Activated CD8-positive, alpha-beta memory T cell treated with anti-CD3 and anti-CD28 coated beads for 1 hour (primary cell): ENCODE results near the gene APOH.

Source experiments
- DNase-seq, 2 donors: peaks; one replicate each; pipeline ENCODE4 v3.0.0-alpha.2; 2020; ENCODE audit warnings: low read depth in 1 of 2; ENCODE audit errors: extremely low read depth in 1 of 2

Gene APOH

DNA sequence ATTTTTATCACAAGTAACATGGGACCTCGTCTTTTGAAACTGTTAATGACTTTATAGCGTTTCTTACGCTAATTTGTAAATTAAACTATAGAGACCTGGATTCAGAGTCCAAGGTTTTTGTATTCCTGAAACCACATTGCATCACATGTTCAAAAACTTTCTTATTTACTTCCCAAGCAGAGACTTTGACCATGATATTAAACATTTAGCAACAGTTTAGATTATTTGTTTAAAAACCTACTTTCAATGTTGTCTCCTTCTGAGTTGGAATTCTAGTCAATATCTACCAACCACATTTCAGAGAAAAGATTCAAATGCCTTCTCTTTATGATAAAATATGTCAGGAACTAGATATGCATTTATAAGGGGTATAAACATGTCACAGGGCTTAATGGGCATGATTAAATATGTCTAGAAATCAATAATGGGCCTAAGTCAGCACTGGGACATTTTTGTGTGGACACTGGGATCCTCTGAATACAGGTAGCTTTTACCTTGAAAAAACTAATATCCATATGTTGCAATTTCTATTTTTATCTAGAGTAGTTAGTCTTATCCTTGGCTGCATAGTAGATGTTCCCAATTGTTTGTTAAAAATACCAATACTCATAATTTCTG, 6.3 kb upstream of the APOH start:
- DNase-seq = no peak

DNA sequence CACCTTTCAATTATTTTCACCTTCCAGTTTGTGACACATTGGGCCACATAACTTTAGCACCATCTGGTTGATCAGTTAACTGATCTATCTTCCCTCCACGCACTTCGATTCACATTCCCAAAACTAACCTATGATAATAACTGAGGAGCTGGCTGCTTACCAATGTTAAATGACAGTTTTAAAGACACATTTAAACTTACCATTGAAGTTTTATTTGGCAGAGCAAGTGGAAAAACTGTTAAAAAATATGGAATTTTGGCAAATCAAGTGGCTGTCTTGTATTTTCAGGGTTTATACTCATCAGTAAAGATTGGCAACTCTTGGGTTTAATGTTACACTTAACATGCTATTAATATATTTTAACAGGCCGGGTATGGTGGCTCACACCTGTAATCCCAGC, 5.4 kb upstream of the APOH start:
- no peak for DNase-seq

DNA sequence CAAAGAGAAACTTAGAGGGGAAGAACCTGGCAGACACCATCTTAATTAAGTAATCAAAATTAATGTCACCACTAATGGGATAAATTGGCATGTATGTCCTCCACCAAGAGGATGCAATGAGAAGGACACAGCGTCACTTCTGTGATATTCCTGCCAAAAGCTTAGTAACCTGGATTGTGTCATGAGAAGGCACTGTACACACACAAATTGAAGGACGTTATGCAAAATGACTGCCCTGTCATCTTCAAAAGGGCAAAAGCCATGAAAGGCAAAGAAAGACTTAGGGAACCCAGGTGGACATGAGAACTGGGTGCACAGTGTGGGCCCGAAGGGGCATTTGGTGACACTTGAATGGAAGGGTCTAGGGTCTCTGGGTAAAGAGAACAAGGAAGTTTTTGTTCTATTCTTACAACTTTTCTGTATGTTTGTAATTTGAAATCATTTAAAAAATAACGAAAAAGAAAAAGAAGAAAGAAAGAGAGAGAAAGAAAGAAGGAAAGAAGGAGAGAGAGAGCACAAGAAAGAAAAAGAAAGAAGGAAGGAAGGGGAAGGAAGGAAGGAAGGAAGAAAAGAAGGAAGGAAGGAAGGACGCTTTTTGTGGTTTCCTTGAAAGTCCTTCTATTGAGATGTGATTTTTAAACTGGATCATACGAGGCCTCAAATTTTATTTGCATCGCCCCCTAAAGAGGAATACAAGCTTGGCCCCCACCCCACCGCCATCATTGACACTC, 4.0 kb upstream of the APOH start:
- DNase-seq = no peak

DNA sequence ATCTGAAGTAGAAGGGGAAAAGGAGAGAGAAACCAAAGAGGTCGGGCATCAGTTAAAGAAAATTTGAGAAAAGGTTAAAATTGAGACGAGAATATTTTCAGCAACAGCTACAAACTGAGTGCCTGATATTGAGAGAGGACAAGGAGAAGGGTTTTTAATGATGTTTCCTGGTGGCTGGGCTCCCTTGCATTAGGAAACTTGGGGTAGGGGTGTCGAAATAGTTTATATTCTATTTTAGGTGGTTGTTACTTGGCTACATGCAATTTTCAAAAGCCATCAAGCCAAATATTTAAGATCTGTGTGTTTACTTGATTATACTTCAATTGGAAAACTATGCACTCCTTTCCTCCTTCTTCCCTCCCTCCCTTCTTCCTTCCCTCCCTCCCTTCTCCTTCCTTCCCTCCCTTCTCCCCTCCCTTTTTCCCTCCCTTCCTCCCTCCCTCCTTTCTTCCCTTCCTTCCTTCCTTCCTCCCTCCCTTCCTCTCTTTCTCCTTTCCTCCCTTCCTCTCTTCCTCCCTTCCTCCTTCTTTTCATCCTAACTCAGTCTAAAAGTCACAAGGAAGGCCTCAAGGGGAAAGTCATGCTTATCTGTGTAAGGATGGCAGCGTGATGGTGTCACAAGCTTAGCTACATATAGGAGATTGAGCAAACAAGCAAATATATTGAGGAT, 1.8 kb upstream of the APOH start:
- no peak for DNase-seq

DNA sequence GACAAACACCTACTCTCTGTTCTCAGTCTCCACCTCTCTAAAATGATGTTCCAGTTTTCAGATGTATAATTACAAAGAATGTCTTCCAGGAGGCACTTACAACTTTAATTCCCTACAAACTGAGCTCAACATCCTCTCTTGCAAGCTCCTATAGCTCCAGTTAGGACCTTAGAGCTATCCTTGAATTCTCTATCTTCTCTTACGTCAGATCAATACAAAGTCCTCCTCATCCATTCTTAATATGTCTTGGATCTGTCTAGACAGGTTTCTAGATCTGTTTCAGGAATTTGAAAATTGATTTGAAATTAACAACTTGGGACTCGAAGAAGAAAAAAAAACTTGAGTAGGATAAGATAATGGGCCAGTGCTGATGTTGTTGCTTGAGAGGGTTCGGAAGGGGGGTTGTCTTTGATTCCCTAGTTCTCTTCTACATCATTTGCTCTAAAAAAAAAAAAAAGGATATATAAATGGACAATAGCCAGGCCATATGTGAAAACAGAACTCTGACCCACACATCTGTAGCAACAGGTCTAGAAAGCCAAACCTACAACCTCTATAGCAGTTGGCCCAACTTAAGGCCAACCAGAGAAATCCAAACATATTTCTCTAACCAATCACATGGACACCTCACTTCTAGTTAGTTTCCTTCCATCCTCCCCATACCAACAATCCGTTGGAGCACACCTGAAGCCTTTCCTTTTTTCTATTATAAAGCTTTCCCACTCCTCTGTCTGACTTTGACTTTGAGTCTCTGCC, 746 bp upstream of the APOH start:
- DNase-seq = no peak

DNA sequence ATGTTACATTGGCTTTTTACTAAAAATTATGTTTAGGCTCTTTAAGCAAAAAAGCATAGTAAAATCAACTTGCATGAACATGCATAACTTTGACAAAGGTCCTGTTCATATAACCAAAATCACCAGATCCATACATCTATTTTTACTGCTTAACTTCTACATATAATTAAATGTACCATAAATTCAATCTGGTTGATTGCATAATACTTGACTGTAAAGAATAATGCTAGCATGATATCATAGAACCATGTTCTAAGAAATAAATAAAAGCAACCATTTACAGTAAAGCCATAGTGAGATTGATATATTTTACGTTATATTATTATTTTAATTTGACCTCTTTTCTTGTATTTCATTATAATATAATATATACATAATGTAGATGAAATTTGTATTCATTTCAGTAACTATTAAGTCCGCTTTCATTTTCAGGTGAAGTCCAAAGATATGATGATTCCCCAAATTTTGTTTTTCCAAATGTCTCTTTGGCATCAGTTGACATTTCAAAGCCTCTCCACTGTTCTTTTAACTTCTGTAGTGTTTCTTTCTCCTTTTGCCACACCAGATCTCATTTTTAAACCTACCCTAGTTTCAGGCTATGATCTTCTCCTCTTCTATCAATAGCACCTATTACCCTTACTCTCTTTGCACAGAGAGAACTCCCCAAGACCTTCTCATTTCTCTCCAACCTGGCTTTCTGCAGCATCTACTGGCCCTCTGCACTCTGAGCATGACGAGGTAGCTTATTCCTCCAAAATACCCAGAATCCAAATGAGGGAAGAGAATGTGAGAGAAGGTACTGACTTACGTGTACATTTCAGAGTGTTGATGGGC, 1.8 kb downstream of the APOH start:
- no peak for DNase-seq

DNA sequence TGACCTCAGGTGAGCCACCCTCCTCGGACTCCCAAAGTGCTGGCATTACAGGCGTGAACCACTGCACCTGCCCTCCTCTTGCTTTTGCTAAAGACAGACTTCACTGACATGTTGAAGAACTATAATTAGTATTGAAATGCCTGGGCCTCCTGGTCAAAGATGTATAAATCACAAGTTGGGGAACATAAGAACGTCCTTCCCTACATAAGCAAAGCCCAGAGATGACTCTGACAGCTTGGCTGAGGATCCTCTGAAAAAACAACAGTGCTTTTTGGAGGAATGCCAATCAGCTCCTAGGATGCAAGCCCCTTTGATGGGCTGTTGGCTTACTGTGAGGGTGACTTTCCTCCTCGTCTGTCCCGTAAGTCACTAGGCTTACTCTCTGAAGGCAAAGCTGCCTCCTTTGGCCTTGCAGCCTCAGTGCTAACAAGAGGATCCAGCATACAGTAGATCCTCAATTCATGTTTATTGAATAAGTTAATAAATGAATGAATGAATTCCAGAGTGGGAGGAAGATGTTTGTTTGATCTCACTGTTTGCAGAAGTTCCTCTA, 6.3 kb downstream of the APOH start:
- no peak for DNase-seq

DNA sequence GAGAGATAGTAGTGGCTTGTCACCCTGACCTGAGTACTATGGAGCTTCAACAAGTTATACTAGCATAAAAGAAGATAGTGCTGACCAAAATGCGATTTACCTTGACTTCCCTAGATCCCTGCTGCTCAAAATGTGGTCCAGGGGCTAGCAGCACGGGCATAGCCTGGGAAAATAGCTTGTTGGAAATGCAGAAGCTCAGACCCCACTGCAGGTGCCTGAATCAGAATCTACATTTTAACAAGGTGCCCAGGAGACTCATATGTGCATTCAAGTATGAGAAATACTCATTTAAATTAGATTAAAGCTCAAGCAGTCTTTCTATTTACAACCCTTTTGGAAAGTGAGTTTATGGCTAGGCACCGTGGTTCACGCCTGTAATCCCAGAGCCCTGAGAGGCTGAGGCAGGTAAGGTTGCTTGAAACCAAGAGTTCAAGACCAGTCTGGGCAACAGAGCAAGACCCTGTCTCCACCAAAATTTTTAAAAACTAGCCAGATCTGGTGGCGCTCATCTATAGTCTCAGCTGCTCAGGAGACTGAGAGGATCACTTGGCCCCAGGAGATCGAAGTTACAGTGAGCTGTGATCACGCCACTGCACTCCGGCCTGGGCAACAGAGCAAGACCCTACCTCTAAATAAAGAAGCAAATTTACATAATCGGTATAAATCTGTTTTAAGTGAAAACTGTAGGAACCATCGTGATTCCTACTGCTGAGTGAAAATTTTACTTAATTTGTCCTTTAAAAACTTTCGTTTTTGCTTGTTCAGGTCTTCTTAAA, 7.3 kb downstream of the APOH start:
- DNase-seq = no peak

DNA sequence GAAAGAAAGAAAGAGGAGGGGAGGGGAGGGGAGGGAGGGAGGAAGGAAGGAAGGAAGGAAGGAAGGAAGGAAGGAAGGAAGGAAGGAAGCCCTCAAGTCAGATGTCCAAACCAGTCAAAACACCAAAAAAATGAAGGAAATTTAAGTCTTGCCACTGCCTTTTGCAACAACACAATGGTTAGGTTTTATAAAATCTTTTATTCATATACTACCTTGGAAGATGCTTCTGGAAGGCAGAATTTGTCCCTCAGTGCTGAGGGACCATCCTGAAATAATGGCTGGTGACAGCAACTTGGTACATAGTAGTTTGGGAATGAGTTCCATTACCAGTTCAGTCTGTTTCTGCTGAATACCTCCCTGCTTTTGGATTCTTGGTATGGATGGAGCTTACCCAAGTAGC, 7.9 kb downstream of the APOH start:
- DNase-seq = no peak

DNA sequence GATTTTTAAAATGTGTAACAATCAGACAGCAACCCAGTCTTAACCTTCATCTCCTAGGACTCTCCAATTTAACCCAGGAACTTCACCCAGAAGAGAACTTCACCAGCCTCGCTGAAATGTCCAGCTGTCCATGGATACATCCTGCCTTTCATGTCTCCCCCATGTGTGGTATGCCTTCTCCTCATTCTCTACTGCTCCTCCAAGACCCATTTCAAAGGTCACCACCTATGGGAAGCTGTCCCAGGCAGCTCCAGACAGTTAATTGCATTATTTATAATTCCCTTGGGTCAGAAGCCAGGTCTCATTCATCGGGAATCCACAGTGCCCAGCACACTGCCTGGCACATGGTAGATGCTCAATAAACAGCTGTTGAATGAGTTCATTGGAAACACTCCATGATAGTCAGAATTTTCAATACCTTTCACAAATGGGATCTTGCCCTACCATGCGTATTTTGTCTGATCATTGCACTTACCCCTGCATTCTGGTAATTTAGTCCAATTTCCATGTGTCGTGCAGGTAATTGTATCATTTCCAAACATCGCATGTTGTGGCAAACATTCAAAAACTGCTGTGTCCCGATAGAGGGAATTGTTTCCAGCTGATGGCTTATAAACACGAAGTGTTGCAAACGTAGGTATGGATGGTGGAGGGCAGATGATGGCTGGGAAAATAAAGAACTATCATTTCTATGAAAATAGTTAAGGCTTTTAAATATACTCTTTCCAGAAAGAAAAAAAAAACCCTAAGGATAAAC, 9.0 kb downstream of the APOH start:
- DNase-seq = no peak

DNA sequence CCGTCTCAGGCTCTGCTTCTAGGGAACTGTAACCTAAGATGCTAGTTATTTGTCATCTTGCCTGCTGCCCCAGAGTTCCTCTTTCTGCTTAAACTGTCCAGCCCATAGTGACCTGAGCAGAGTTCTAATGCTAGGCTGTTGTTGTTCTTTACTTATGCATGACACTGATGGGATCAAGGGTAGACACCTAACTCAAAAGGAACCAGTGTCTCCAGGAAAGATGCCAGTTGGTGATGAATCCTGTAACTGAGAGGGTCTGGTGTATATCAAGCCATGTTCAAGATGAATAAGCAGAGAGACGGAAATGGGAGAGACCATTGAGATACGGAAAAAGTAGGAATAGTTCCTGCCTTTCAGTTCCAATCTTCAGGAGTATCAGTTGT, 13.7 kb downstream of the APOH start:
- DNase-seq = no peak

DNA sequence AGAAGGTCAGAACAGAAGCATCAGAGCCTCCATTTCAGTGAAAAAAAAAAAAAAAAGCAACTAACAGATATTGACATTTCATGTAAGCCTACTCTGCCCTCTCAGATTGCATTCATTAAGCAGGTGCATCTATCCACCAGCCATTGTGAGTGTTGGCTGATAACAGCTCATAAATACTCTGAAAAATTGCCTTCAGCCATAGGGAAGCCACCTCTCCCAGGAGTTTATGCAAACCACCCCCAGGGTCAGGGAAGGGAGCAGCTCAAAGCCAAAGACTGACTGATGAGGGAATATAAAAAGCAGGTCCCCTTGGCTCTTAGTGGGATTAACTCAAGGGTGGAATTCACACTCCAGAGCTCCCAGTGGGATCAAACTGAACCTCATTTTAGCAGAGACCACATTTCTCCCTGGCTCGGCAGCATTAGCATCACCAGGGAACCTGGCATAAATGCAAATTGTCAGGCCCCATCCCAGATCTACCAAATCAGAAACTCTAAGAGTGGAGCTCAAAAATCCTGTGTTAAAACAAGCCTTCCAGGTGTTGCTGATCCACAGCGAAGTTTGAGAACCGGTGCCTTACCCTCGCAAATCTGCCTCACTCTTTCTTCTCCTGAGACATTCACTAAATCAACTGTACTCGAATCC, 14.2 kb downstream of the APOH start:
- no peak for DNase-seq

DNA sequence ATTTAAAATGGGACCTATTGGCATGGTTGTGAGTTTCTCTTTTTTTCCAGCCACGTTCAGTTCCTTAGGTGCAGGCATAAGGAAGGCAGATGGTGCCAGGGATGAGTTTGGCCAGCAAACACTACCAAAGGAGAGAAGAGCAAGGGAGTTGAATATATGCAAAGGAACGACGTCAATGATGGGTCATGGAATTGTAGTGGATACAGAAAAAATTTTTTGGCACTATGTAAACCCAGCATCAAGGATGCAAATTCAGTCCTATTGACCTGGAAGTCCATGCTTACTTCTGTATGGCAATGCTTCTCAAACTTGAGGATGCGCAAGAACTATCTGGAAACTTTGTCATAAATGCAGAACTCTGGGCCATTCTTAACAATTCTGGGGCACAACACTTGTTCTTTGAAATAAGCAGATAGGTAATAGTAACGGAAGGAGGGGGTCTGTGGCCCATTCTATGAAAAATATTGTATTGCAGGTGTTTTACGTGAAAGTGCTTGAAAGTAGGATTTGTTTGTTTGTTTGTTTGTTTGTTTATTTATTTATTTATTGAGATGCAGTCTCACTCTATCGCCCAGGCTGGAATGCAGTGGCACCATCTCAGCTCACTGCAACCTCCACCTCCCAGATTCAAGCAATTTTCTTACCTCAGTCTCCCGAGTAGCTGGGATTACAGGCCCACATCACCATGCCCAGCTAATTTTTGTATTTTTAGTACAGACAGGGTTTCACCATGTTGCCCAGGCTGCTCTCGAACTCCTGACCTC, 18.0 kb downstream of the APOH start:
- DNase-seq = no peak

DNA sequence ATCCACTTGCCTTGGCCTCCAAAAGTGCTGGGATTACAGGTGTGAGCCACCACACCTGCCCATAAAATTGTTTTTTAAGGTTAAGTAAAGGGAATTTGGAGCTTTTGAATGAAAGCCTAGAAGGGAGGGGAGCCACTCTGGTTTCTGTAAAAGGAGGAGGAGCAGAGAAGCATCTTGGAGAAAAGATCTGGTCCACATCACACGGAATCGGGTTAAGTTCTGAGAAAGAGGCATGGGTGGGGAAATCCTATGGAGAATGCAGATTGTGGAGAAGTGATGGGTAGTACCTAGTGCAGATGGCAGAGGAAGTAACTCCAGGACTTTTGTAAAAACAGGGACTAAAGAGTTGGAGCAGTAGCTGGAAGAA, 19.0 kb downstream of the APOH start:
- DNase-seq = no peak

DNA sequence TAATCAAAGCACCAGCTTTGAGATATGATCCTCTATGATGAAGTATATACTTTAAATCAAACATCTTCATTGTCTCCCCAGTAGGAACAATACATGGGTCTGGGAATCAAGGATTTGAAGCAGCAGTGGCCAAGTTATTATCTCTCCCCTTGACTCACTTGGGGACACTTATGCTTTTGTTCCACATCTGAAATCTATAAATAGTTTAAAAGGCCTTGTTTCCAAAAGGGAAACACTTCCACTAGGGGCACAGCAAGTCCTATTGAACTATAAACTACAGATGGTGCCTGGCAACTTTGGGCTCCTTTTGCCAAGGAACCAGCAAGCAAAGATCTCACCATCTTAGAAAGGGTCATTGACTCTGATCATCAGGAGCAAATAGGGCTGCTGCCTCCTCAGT, 21.3 kb downstream of the APOH start:
- DNase-seq = no peak

DNA sequence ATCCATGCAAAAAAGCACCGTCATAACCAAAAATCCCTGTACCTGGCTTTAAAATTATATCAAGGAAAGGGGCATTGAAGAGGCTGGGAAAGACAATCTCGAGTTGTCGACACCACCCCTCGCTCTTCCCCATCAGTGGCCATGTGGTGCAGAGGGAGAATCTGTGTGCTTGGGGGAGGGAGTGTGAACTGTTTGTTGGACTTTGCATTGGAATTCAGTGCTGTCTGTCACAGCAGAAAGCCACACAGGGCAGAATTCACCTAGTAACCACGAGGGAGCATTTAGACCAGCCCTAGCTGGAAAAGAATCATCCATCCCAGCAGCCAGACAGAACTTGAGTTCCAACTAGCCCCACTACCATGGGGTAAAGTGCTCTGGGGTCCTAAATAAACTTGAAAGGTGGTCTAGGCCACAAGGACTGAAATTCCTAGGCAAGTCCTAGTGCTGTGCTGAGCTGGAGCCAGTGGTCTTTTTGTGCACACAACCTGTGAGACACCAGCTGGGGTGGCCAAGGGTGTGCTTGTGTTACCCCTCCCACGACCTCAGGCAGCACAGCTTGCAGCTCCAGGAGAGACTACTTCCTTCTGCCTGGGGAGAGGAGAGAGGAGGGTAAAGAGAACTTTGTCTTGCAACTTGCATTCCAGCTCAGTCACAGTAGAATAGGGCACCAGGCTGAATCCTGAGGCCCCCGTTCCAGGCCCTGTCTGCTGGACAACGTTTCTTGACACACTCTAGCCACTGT, 25.8 kb downstream of the APOH start:
- no peak for DNase-seq

DNA sequence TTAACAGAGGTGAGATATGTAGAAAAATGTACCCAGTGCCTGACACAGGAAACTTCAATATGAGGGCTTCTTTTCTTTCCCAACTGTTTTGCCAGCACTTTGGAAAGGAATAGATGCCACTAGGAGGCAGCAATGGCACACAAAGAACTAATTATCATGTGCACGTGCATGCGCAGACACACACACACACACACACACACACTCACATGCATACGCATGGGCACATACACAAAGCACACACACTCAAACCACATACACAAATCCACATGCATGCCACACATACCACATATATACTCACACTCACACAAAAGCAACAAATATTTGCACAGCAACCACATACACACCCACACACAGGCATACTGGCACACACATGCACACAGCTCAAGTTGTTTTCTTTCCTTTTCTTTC, 28.5 kb downstream of the APOH start:
- DNase-seq = no peak
